GM10266 (cell line): ENCODE results near the gene SNX5.

ENCODE experiments used
- DNase-seq: peaks from one replicate; pipeline ENCODE4 v3.0.0; 2012; ENCODE audit errors: extremely low spot score
- CTCF ChIP-seq: IDR thresholded peaks from 2 replicates; pipeline ENCODE4 v1.5.1; 2012; ENCODE audit warnings: mild to moderate bottlenecking, low read depth; ENCODE audit not compliant: control insufficient read depth, insufficient read depth; ENCODE audit errors: missing control alignments

Gene SNX5

GRCh38 chr20:17892189-17892938, 76.2 kb downstream of the SNX5 start:
- TF ChIP-seq CTCF: no peak
- no peak for DNase-seq
